ENCODE results near the gene ENPP5. TPM values are rescaled to one million over a fixed set of nuclear protein-coding genes. Genes with fewer than 3 reads are reported as not detected.

ENPP5 gene
- total RNA-seq, 1 experiment from 2014 or later, result 9.1 TPM

DNA sequence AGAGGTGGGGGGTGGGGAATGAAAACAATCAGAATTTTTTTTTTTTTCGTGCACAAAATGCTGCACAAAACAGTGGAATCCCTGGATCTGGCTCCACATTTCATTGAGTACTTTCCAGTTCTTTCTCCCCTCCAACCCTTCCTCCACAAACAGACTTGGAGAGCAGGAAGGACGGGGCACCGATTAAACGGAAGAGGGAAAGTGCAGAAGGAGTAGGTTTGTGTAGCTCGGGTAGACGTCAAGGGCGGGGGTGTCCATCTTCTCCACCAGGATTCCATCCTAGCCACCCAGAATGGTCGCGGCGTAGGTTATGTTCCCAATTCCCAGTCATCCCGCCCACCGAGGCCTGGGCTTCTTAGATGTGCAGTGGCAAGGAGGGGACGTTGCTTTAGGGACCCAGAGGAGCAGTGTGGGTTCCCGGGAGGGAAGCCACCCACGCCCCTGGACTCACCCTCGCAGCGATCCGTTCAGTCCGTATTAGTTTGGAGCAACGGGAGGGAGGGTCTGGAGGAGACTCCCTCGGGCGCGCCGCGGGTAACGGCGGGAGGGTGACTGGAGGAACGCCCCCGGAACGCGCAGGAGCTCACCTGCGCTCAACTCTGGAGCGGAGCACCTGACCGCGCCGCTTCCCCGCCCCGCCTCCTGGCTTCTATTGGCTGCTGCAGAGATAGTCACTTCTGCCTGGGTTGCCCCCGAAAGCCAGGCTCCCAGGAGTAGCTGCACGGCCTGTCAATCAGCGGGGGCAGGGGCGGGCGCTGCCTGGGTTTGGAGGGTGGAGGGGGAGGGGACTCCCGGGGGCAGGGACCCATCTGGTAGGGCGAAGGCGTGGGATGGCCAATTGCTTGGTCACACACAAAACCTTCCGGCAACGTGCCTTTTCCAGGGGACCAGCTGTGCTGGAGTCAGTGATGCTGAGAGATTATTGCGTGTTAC is at the start of gene ENPP5 (continued):
- TF ChIP-seq, protein P1, sequence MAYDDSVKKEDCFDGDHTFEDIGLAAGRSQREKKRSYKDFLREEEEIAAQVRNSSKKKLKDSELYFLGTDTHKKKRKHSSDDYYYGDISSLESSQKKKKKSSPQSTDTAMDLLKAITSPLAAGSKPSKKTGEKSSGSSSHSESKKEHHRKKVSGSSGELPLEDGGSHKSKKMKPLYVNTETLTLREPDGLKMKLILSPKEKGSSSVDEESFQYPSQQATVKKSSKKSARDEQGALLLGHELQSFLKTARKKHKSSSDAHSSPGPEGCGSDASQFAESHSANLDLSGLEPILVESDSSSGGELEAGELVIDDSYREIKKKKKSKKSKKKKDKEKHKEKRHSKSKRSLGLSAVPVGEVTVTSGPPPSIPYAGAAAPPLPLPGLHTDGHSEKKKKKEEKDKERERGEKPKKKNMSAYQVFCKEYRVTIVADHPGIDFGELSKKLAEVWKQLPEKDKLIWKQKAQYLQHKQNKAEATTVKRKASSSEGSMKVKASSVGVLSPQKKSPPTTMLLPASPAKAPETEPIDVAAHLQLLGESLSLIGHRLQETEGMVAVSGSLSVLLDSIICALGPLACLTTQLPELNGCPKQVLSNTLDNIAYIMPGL (CRISPR knock-in tag; IDR thresholded peaks at IDR 0.05), result no peak
- TF ChIP-seq SOX15 (CRISPR knock-in tag; IDR thresholded peaks at IDR 0.05) (no peak), FOXJ3 (CRISPR knock-in tag; IDR thresholded peaks at IDR 0.05; ENCODE audit: borderline replicate concordance) (no peak), ATF1 (CRISPR knock-in tag; IDR thresholded peaks at IDR 0.05) (no peak), NFATC4 (CRISPR knock-in tag; IDR thresholded peaks at IDR 0.05) (no peak), CBFB (CRISPR knock-in tag; IDR thresholded peaks at IDR 0.05; ENCODE audit: low read depth) (no peak), FOXK1 (CRISPR knock-in tag; IDR thresholded peaks at IDR 0.05) (peak; percentile 26; the same call in 1 of the 2 replicates), SP1 (CRISPR knock-in tag; conservative IDR thresholded peaks at IDR 0.05) (peak; percentile 83), MXD4 (CRISPR knock-in tag; IDR thresholded peaks at IDR 0.05; ENCODE audit: borderline replicate concordance) (no peak), CREB1 (CRISPR knock-in tag; IDR thresholded peaks at IDR 0.05) (no peak), GRHL2 (CRISPR knock-in tag; IDR thresholded peaks at IDR 0.05; ENCODE audit: insufficient replicate concordance, severe bottlenecking) (no peak), NFYB (CRISPR knock-in tag; conservative IDR thresholded peaks at IDR 0.05; ENCODE audit: low read depth) (peak; percentile 96), RELA (CRISPR knock-in tag; IDR thresholded peaks at IDR 0.05; ENCODE audit: borderline replicate concordance) (no peak), ELF4 (CRISPR knock-in tag; IDR thresholded peaks at IDR 0.05; ENCODE audit: low read depth) (no peak), NR3C1 (CRISPR knock-in tag; conservative IDR thresholded peaks at IDR 0.05; ENCODE audit: low read depth) (no peak), TEAD1 (CRISPR knock-in tag; IDR thresholded peaks at IDR 0.05) (0 out of 2 replicates have a peak, but pooled peaks have one; percentile 65), TEAD4 (CRISPR knock-in tag; IDR thresholded peaks at IDR 0.05) (no peak), ESRRA (CRISPR knock-in tag; IDR thresholded peaks at IDR 0.05; ENCODE audit: borderline replicate concordance) (no peak)
- TF ChIP-seq, protein P2, sequence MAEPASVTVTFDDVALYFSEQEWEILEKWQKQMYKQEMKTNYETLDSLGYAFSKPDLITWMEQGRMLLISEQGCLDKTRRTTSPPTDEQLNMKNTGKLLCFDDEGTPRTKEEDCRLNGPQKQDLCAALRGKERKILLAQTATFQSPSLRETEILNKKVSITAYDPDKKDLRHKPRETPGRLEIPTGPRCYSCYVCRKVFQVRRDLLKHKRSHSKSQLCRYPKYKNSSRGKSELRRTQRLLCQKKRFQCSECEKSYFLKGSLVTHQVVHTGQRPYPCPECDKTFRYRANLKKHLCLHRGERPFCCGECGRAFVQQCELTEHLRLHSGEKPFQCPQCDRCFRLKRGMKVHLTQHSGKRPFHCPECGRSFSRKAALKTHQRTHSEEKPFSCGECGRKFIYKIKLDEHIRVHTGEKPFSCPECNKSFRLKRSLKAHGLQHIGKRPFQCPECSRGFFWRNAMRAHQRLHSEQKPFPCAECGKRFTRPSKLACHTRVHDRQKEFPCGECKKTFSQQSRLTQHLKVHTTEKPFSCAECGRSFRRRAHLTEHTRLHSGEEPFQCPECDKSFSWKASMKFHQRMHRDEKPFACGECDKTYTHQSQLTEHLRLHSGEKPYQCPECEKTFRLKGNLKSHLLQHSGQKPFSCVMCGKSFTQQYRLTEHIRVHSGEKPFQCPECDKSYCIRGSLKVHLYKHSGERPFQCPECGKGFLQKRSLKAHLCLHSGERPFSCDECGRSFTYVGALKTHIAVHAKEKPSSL (CRISPR knock-in tag; conservative IDR thresholded peaks at IDR 0.05), result no peak
- TF ChIP-seq, protein P3, sequence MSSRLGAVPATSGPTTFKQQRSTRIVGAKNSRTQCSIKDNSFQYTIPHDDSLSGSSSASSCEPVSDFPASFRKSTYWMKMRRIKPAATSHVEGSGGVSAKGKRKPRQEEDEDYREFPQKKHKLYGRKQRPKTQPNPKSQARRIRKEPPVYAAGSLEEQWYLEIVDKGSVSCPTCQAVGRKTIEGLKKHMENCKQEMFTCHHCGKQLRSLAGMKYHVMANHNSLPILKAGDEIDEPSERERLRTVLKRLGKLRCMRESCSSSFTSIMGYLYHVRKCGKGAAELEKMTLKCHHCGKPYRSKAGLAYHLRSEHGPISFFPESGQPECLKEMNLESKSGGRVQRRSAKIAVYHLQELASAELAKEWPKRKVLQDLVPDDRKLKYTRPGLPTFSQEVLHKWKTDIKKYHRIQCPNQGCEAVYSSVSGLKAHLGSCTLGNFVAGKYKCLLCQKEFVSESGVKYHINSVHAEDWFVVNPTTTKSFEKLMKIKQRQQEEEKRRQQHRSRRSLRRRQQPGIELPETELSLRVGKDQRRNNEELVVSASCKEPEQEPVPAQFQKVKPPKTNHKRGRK (CRISPR knock-in tag; IDR thresholded peaks at IDR 0.05; ENCODE audit: borderline replicate concordance), result no peak
- TF ChIP-seq, protein P4, sequence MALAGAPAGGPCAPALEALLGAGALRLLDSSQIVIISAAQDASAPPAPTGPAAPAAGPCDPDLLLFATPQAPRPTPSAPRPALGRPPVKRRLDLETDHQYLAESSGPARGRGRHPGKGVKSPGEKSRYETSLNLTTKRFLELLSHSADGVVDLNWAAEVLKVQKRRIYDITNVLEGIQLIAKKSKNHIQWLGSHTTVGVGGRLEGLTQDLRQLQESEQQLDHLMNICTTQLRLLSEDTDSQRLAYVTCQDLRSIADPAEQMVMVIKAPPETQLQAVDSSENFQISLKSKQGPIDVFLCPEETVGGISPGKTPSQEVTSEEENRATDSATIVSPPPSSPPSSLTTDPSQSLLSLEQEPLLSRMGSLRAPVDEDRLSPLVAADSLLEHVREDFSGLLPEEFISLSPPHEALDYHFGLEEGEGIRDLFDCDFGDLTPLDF (CRISPR knock-in tag; IDR thresholded peaks at IDR 0.05), result no peak
- TF ChIP-seq, protein P5, sequence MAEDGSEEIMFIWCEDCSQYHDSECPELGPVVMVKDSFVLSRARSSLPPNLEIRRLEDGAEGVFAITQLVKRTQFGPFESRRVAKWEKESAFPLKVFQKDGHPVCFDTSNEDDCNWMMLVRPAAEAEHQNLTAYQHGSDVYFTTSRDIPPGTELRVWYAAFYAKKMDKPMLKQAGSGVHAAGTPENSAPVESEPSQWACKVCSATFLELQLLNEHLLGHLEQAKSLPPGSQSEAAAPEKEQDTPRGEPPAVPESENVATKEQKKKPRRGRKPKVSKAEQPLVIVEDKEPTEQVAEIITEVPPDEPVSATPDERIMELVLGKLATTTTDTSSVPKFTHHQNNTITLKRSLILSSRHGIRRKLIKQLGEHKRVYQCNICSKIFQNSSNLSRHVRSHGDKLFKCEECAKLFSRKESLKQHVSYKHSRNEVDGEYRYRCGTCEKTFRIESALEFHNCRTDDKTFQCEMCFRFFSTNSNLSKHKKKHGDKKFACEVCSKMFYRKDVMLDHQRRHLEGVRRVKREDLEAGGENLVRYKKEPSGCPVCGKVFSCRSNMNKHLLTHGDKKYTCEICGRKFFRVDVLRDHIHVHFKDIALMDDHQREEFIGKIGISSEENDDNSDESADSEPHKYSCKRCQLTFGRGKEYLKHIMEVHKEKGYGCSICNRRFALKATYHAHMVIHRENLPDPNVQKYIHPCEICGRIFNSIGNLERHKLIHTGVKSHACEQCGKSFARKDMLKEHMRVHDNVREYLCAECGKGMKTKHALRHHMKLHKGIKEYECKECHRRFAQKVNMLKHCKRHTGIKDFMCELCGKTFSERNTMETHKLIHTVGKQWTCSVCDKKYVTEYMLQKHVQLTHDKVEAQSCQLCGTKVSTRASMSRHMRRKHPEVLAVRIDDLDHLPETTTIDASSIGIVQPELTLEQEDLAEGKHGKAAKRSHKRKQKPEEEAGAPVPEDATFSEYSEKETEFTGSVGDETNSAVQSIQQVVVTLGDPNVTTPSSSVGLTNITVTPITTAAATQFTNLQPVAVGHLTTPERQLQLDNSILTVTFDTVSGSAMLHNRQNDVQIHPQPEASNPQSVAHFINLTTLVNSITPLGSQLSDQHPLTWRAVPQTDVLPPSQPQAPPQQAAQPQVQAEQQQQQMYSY (CRISPR knock-in tag; IDR thresholded peaks at IDR 0.05), result peak; percentile 73
- TF ChIP-seq, protein P6, sequence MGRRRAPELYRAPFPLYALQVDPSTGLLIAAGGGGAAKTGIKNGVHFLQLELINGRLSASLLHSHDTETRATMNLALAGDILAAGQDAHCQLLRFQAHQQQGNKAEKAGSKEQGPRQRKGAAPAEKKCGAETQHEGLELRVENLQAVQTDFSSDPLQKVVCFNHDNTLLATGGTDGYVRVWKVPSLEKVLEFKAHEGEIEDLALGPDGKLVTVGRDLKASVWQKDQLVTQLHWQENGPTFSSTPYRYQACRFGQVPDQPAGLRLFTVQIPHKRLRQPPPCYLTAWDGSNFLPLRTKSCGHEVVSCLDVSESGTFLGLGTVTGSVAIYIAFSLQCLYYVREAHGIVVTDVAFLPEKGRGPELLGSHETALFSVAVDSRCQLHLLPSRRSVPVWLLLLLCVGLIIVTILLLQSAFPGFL (CRISPR knock-in tag; IDR thresholded peaks at IDR 0.05; ENCODE audit: borderline replicate concordance), result no peak

Data from WTC11 (cell line).